Cardiac fibroblast (primary cell): Measurements from ENCODE around the gene PATJ.
"Not testable (repeated sequence)": the region's sequence is repeated elsewhere in the genome, so short reads cannot be mapped to it uniquely, and the experiment has no call there.

Experiments used
- DNase-seq, 2 donors: peaks; one replicate each; pipeline versions ENCODE4 v3.0.0 to v3.0.0-alpha.2; 2010; ENCODE audit warnings: low read depth in 2 of 2
- H3K4me3 ChIP-seq, 2 donors: replicated peaks in 1 of 2; 1 replicate in 1 of 2; 2 replicates in 1 of 2; pipeline ENCODE4 v1.5.1; 2011; ENCODE audit warnings: low read depth in 2 of 2, low read length in 2 of 2, mild to moderate bottlenecking in 2 of 2, moderate library complexity in 1 of 2
- CTCF ChIP-seq: IDR thresholded peaks from one replicate; pipeline ENCODE4 v1.5.1; 2011; ENCODE audit warnings: low read depth, mild to moderate bottlenecking, low read length, inconsistent platforms

The PATJ gene

GRCh38 chr1:61887076-61887867 lies 145.0 kb downstream of the PATJ start:
- no peak overlapping the region for H3K4me3 ChIP-seq
- DNase-seq = peak; percentile 18 to 19
- no peak for TF ChIP-seq CTCF

- DNase-seq = peak; percentile 35 to 43
- H3K4me3 ChIP-seq = no peak overlapping the region
- no peak for TF ChIP-seq CTCF
Measured at GRCh38 chr1:61887931-61888564, 145.8 kb downstream of the PATJ start.

GRCh38 chr1:61888808-61889207 lies 146.5 kb downstream of the PATJ start:
- H3K4me3 ChIP-seq = no peak overlapping the region
- no peak for DNase-seq
- no peak for TF ChIP-seq CTCF

- not testable (repeated sequence) for DNase-seq, H3K4me3 ChIP-seq
Measured at GRCh38 chr1:61890435-61890834, 148.2 kb downstream of the PATJ start.

GRCh38 chr1:61892977-61893376 lies 150.7 kb downstream of the PATJ start:
- DNase-seq = no peak
- TF ChIP-seq CTCF = no peak
- H3K4me3 ChIP-seq = no peak overlapping the region

GRCh38 chr1:61894296-61894695 lies 152.0 kb downstream of the PATJ start:
- not testable (repeated sequence) for H3K4me3 ChIP-seq

GRCh38 chr1:61895175-61895574 lies 152.9 kb downstream of the PATJ start:
- H3K4me3 ChIP-seq = no peak overlapping the region
- DNase-seq = no peak
- no peak for TF ChIP-seq CTCF

More at GRCh38 chr1:61894296-61894695, 152.0 kb downstream of the PATJ start:
- not testable (repeated sequence) for DNase-seq

GRCh38 chr1:61898658-61899057 lies 156.4 kb downstream of the PATJ start:
- H3K4me3 ChIP-seq = no peak overlapping the region
- no peak for TF ChIP-seq CTCF
- DNase-seq = no peak
